Calu3 (cell line): ENCODE measurements around the gene DDAH1. TPM values are rescaled to one million over a fixed set of nuclear protein-coding genes. Genes with fewer than 3 reads are reported as not detected.

Source experiments
- BruUV-seq: library from RNA; stranded (reverse); fragments of 400-500 nt; replicated peaks from 2 replicates; lab custom pipeline; 2021; lab: Mats Ljungman, UMichigan
- CTCF ChIA-PET: fragments of 300-600 bp; sonication (Branson Sonifier 250); formaldehyde crosslinking; loops from one replicate; lab custom pipeline; 2022; ENCODE audit warnings: antibody characterized with exemption; lab: Charles Lee
- DNase-seq: peaks from one replicate; pipeline ENCODE4 v3.0.0; 2022
- H3K27ac Mint-ChIP-seq: one replicate; pipeline ENCODE4 v1.8.0; 2022; ENCODE audit warnings: mixed read lengths; ENCODE audit not compliant: unreplicated experiment
- H3K27me3 Mint-ChIP-seq: one replicate; pipeline ENCODE4 v1.8.0; 2022; ENCODE audit warnings: mixed read lengths; ENCODE audit not compliant: unreplicated experiment
- H3K36me3 Mint-ChIP-seq: one replicate; pipeline ENCODE4 v1.8.0; 2022; ENCODE audit warnings: mild to moderate bottlenecking, moderate library complexity, mixed read lengths; ENCODE audit not compliant: insufficient read depth, unreplicated experiment
- H3K4me1 Mint-ChIP-seq: one replicate; pipeline ENCODE4 v1.8.0; 2022; ENCODE audit warnings: mild to moderate bottlenecking, low read depth, mixed read lengths; ENCODE audit not compliant: unreplicated experiment
- H3K4me3 Mint-ChIP-seq: one replicate; pipeline ENCODE4 v1.8.0; 2022; ENCODE audit warnings: mild to moderate bottlenecking, low read depth, moderate library complexity, mixed read lengths; ENCODE audit not compliant: unreplicated experiment
- H3K9me3 Mint-ChIP-seq: one replicate; pipeline ENCODE4 v1.8.0; 2022; ENCODE audit warnings: low read depth, mixed read lengths; ENCODE audit not compliant: unreplicated experiment
- intact Hi-C: fragments of 100-400 bp; cut with micrococcal nuclease; formaldehyde crosslinking; loops from one replicate; pipeline ENCODE4 v1.10.0; 2022; ENCODE audit not compliant: unreplicated experiment
- total RNA-seq: library from RNA; stranded (reverse); gene quantifications from 2 replicates; pipeline ENCODE4 v1.2.3, GENCODE V29; 2022
- TF ChIP-seq, protein P1 (sequence below): fragments of 200-600 bp; IDR thresholded peaks from one replicate; pipeline ENCODE4 v1.8.0; 2022; ENCODE audit warnings: antibody characterized with exemption; ENCODE audit not compliant: unreplicated experiment

DDAH1 gene
- total RNA-seq, 1 experiment from 2014 or later = 84.1 TPM

DNA sequence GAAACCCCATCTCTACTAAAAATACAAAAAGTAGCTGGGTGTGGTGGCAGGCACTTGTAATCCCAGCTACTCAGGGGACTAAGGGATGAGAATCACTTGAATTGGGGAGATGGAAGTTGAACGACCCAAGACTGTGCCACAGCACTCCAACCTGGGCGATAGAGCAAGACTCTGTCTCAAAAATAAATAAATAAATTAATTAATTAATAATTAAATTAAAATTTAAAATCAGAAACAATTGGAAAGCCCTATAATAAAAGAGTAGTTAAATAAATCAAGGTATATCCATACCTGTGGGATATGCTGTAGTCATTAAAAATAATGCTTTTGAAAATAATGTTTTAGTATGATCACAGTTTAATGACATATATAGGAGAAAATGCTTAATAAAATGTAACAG, 15.6 kb upstream of the DDAH1 start:
- CTCF ChIA-PET = no interaction called here
- H3K4me1 Mint-ChIP-seq = no peaks in the 10 kb centered on the region
- no peaks in the 10 kb centered on the region for H3K36me3 Mint-ChIP-seq
- intact Hi-C loops = no loop called here
- H3K27me3 Mint-ChIP-seq = no peaks in the 10 kb centered on the region
- TF ChIP-seq, protein P1, sequence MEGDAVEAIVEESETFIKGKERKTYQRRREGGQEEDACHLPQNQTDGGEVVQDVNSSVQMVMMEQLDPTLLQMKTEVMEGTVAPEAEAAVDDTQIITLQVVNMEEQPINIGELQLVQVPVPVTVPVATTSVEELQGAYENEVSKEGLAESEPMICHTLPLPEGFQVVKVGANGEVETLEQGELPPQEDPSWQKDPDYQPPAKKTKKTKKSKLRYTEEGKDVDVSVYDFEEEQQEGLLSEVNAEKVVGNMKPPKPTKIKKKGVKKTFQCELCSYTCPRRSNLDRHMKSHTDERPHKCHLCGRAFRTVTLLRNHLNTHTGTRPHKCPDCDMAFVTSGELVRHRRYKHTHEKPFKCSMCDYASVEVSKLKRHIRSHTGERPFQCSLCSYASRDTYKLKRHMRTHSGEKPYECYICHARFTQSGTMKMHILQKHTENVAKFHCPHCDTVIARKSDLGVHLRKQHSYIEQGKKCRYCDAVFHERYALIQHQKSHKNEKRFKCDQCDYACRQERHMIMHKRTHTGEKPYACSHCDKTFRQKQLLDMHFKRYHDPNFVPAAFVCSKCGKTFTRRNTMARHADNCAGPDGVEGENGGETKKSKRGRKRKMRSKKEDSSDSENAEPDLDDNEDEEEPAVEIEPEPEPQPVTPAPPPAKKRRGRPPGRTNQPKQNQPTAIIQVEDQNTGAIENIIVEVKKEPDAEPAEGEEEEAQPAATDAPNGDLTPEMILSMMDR = no peak
- BruUV-seq = no TSS peak
- DNase-seq = no peak
- no peak overlapping the region for H3K4me3 Mint-ChIP-seq
- no peaks in the 10 kb centered on the region for H3K9me3 Mint-ChIP-seq
- no peak overlapping the region for H3K27ac Mint-ChIP-seq

DNA sequence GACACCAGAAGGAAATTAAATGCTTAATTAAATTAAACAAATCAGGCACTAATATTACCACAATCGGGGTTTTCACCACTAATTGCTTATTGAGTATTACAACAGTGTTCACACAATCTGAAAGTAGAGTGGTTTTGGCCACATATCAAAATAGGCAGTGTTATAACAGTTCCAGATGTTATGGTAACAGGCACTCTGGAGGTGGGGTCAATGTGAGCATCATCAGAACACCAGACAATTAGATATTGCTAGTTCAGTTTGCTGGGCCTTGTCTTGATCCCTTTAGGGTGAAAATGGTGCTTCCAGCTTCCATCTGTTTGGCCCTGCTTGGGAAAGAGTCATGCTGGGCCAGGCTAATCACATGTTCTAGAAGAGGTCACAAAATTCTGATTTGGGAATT, 14.5 kb upstream of the DDAH1 start:
- no TSS peak for BruUV-seq
- CTCF ChIA-PET = no interaction called here
- no peaks in the 10 kb centered on the region for H3K27me3 Mint-ChIP-seq
- no peak for DNase-seq
- H3K36me3 Mint-ChIP-seq = no peaks in the 10 kb centered on the region
- TF ChIP-seq, protein P1 = no peak
- H3K4me3 Mint-ChIP-seq = no peak overlapping the region
- no peaks in the 10 kb centered on the region for H3K4me1 Mint-ChIP-seq
- H3K27ac Mint-ChIP-seq = no peak overlapping the region
- intact Hi-C loops = no loop called here
- no peaks in the 10 kb centered on the region for H3K9me3 Mint-ChIP-seq

DNA sequence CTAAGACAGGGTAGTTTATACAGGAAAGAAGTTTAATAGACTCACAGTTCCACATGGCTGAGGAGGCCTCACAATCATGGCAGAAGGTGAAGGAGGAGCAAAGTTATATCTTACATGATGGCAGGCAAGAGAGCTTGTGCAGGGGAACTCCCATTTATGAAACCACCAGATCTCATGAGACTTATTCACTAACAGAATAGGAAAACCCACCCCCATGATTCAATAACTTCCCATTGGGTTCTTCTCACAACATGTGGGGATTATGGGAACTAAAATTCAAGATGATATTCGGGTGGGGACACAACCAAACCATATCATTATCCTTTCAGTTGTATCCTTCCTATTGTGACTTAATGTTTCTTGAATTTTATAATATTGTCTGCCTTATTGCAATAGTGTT, 13.4 kb upstream of the DDAH1 start:
- intact Hi-C loops = no loop called here
- no peak overlapping the region for H3K27ac Mint-ChIP-seq
- BruUV-seq = no TSS peak
- H3K4me3 Mint-ChIP-seq = no peak overlapping the region
- no peaks in the 10 kb centered on the region for H3K27me3 Mint-ChIP-seq
- TF ChIP-seq, protein P1 = no peak
- no peaks in the 10 kb centered on the region for H3K36me3 Mint-ChIP-seq
- CTCF ChIA-PET = no interaction called here
- no peaks in the 10 kb centered on the region for H3K4me1 Mint-ChIP-seq
- H3K9me3 Mint-ChIP-seq = no peaks in the 10 kb centered on the region
- DNase-seq = no peak

DNA sequence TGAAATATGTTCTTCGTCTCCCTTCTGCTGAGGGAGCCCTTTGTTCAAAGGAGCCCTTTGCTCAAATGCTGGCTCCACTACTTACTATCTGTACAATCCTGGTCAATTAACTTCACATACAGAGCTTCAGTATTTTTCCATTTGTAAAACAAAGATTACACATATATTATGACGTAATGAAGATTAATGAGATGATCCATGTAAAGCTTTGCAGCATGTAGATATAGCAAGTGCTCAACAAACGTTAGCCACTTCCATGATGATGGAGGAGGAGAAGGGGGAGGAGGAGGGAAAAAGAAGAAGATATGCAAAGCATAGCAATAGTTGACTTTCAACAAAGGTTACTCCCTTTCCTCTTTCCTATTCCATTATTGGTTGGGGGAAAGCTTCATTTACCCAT, 10.1 kb upstream of the DDAH1 start:
- CTCF ChIA-PET = interaction anchor here (1.0 kb wide), 1 partner anchor 16 kb away, joined by 3 read pairs; no protein-coding TSS in a partner anchor
- Mint-ChIP-seq H3K4me1 (no peaks in the 10 kb centered on the region), H3K27ac (no peak overlapping the region), H3K36me3 (no peaks in the 10 kb centered on the region), H3K4me3 (no peak overlapping the region), H3K9me3 (no peaks in the 10 kb centered on the region), H3K27me3 (no peaks in the 10 kb centered on the region)
- DNase-seq = no peak
- intact Hi-C loops = no loop called here
- TF ChIP-seq, protein P1 = no peak
- no TSS peak for BruUV-seq
